ENCODE results near the gene DOCK7.

GRCh38 chr1:62541048-62541447 is 147.1 kb downstream of the DOCK7 start:
- TF ChIP-seq CTCF (IDR thresholded peaks at IDR 0.05) (no peak), POLR2A (IDR thresholded peaks at IDR 0.05) (no peak)

Data from esophagus squamous epithelium (tissue), 4 donors.